DLD1 (cell line): Measurements from ENCODE around the gene OOSP4A.

Source experiments
- in situ Hi-C: cut with HindIII; loops from 2 replicates; pipeline ENCODE4 v1.10.0; 2017; ENCODE audit warnings: low sequenced_read_pairs

Gene OOSP4A

DNA sequence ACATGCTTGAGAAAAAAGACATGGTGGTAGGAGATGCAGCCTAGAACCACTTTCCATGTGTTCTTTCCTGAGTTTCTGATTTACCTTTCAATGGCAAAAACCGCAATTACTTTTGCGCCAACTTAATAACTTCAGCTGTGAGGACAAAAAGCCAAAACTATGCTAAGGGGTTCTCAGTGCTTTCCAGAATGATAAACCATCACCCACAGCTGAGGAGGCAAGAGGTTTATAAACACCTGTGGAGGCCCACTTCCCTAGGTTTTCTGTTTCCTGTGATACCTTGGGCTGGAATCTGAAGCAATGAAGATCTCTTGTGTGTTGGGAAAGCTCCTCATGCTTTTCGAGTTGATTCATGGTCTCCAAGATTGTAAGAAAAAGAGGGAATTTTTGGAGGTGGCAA is at the start of gene OOSP4A:
TSS of gene OOSP4A (plus strand) at position 301 of the 400 bp plus-strand sequence. CDS start at position 301, 0 bp downstream.
- in situ Hi-C loops = no loop called here

DNA sequence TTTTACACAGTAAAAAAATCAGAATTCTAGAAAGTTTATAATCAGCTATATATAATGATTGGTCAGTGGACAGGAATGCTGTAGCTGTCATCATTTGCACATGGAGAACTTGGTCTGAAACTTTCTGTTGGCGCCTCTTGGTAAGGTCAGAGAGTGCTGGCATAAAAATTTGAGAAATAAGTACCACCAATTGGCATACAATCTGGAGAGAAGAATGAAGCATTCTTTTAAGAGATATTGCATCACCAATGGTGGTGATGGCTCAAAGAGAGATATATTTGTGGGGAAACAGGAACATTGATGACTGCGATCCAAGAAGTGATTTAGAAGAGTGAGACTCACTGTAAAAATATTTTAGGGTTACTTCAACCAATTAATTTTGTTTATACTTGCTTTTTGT is 45.4 kb upstream of the OOSP4A start:
- in situ Hi-C loops = no loop called here

DNA sequence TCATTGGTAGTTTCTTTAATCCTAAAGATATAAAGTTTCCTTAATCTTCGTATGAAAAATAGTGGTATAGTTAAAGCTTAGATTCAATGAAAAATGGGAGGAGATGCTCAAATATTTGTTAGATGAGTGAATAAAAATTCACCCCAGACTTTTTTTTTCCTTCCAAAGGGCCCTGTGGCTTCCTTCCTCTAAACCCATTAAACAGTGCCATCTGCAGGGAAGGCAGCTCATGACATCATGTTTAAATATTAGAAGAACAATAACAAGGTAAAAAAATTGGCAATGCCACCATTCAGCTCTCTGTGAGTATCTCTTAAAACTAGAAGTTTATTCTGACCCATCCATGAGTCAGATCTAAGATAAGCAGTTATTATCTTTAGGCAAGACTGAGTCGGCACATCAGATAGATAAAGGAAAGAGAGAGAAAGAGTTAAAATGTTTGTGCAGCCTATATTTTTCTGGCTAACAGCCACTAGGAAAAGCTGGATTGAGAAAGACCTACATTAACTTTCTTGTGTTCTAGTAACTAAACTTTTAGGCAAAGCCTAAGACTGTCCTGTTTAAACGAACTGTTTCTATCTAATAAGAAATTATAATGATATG is 44.7 kb upstream of the OOSP4A start:
- in situ Hi-C loops = no loop called here

DNA sequence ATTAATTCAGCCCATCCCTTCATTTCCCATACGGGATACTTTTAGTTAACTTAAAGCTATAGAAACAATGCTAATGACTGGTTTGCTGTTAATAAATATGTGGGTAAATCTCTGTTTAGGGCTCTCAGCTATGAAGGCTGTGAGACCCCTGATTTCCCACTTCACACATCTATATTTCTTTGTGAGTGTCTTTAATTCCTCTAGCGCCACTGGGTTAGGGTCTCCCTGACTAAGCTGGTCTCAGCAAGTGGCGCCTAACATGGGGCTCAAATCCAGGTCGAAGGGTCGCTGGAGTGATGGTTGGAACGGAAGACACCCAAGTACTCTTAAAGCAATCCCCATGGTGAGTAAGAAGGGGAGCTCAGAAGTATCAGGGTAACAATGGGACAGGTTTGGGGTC is 40.0 kb upstream of the OOSP4A start:
- in situ Hi-C loops = no loop called here

DNA sequence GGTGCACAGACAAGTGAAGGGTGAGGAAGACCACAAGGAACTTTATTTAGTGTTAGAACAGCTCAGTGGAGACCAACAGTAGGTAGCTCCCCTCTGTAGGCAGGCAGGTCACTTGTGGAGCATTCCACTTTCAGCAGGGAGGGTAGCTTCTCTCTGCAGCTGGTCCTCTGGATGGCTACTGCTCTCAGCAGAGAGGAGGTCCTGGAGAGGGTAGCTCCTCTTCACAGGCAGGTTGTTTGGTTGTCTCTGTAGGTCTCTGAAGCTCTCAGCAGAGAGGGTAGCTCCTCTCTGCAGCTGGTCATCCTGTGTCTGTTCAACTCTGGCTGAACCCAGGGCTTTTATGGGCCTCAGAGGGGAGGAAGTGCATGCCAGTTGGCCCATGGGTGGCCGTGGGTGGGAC is 32.1 kb upstream of the OOSP4A start:
- in situ Hi-C loops = no loop called here

DNA sequence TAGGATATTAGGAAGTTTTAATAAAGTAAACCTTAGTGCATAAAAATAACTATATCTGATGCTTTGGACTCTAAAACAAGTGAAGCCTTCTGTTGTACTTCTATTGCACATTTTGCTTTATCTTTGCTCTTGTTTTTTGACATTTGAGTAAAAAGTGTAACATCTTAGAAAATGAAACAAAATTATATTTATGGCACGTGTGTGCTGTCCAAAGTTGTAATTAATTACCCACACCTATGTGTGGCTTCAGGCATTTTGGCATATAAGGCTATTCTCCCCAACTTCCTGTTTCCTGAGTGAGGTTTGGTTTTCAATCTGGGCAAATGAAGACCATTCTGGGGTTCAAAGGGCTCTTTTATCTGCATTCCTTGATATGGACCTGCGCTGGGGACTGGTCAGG is 25.7 kb upstream of the OOSP4A start, which contains the start of gene OOSP1:
TSS of gene OOSP1 (plus strand) at position 301 of the 400 bp plus-strand sequence. CDS start at position 324, 23 bp downstream.
- in situ Hi-C loops = no loop called here

DNA sequence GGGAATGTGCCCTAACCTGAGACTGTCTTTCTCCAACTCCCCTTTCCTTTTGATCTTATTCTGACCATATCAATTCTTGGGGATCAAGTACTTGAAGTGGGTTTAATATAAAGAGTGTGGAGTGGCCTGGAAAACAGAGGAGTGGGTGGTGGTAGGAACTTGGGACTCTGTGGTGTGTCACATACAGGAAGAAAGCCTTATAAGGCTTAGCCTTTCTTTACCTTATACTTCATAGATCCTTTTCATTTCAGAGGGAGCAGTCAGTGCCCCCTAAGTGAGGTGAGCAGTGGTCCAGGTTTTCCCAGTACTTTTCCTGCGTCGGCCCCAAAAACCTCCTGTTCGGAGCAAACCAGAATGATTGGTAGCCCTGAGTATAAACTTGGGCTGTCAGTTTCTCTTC is 25.1 kb upstream of the OOSP4A start:
- in situ Hi-C loops = no loop called here

DNA sequence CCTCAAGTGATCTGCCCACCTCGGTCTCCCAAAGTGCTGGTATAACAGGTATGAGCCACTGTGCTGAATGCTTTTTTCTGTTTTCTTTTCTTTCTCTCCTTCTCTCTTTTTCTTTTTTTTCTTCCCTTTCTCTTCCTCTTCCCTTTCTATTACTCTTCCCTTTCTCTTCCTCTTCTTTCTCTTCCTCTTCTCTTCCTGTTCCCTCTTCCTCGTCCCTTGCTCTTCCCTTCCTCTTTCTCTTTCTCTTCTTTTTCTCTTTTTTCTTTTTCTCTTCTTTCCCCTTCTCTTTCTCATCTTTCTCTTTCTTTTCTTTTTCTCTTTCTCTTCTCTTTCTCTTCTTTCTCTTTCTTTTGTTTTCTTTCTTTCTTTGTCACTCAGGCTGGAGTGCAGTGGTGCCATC is 24.4 kb upstream of the OOSP4A start:
- in situ Hi-C loops = no loop called here

DNA sequence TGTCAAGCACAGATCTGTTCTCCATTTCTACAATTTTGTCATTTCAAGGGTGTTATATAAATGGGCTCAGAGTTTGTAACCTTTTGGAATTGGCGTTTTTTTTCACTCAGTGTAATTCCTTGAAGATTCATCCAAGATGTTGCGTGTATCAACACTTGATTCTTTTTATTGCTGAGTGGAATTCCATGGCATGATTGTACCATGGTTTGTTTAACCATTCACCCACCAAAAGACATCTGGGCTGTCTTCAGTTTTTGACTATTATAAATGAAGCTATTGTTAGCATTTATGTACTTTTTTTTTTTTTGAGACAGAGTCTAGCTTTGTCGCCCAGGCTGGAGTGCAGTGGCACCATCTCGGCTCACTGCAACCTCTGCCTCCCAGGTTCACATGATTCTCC is 22.7 kb upstream of the OOSP4A start:
- in situ Hi-C loops = no loop called here

DNA sequence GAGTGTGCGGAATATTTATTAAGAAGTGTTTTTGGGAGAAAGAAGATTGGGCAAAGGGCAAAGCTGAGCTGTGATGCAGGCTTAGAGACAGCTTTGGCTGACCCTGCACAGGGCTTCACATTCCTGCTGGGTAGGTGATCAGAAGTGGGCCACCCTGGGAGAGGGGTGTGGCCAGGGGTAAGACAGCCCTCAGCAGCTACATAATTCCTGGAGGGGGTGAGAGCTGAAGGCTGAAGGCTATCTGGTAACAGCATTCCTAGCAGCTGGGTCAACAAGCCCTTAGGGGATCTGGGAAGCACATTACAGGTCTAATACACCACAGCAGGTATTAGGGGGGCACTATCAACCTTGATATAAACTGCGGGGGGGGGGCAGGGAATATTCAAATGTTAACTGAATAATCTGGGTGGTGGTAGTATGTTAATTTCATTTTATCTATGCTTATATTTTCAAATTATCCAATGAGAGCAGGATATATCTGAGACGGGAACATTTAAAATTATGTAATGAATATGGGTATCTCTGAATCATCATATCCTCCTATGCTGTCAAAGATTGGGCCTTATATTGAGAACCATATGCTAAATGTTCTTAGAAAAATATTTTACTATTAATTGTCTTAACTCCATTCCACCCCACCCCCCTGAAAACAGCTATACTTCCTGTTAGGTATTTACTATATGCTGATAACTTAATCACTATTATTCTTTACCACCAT is 19.7 kb upstream of the OOSP4A start:
- in situ Hi-C loops = no loop called here

DNA sequence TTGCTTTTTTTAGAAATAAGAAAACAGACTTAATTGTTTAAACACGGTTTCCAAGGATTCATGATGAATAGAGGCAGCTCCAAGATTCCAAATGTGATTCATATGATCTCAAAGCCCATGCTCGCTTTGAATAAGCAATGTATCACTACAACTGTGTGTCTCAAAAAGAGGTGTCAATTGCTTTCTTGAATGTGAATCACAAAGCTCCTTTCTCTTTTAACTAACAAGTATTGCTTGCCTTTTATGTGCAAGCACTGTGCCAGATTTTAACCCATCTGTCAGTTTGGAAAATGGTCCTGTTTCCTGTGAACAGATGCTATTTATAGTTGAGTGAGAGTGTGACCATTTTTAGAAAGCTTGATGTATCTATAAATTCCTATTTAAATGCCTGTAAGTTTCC is 19.1 kb upstream of the OOSP4A start:
- in situ Hi-C loops = no loop called here

DNA sequence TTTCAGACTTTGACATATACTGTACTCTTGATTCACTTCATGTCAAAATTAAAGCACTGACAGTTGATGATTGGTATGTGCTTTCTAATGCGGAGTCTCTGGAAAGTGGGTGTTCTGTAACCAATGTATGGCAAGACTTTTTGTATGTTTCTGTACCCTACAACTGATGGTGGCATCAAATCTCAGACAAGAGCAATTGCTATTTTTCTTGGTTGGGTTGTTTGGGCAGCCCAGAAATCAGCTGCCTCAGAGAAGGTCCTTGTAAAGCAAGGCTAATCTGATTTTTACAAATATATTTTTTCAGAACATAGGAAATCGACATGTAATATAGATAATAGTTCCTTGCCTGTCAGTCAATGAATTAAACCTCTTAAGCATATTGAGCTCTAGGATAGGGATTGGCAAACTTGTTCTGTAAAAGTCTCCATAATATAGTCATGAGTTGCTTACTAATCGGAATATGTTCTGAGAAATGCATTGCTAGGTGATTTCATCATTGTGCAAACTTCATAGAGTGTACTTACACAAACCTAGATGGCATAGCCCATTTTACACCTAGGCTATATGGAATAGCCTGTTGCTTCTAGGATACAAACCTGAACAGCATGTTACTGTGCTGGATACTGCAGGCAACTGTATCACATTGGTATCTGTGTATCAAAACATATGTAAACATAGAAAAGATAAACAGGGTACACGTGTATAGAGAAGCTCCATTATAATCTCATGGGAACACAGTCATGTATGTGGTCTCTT is 10.2 kb upstream of the OOSP4A start:
- in situ Hi-C loops = no loop called here

DNA sequence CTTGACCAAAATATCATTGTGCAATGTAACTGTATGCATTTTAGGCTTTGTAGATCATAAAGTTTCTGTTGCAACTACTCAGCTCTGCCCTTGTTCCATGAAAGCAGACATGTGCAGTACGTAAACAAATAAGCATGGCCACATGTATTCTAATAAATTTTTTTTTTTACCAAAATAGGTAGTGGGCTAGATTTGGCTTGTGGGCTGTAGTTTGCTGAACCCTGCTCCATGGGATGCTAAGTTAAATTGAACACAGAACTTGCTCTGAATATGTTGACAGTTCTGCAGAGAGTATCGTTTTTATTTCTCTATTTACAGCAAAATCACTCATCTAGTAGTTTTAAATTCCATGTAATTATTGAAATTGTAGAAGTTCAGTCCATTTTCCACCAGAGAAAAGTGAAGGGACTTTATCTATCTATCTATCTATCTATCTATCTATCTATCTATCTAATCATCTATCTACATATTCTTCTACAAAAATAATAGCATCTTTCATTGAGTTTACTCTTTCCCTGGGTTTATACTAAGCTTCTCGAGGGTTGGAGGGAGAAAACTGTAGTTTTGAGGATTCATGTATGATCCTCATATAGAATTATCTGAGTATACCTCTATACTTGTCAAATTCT is 9.5 kb upstream of the OOSP4A start:
- in situ Hi-C loops = no loop called here

DNA sequence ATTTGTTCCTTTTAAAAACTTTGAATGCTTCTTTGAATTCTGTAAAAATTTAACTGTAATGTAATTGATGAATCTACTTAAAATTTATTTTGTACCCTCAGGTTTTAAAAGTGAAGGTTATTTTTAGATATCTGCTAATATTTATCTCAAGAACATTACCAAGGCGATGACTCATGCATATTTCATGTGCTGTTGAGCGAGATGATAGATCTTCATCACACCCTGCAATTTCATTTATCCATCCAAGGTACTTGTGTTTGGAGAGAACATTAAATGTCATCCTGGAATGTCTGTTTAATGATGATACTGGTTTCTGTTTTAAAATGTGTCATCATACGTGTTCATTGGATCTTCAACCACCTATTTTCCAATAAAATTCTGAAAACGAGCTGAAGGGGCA is 6.7 kb upstream of the OOSP4A start:
- in situ Hi-C loops = no loop called here

DNA sequence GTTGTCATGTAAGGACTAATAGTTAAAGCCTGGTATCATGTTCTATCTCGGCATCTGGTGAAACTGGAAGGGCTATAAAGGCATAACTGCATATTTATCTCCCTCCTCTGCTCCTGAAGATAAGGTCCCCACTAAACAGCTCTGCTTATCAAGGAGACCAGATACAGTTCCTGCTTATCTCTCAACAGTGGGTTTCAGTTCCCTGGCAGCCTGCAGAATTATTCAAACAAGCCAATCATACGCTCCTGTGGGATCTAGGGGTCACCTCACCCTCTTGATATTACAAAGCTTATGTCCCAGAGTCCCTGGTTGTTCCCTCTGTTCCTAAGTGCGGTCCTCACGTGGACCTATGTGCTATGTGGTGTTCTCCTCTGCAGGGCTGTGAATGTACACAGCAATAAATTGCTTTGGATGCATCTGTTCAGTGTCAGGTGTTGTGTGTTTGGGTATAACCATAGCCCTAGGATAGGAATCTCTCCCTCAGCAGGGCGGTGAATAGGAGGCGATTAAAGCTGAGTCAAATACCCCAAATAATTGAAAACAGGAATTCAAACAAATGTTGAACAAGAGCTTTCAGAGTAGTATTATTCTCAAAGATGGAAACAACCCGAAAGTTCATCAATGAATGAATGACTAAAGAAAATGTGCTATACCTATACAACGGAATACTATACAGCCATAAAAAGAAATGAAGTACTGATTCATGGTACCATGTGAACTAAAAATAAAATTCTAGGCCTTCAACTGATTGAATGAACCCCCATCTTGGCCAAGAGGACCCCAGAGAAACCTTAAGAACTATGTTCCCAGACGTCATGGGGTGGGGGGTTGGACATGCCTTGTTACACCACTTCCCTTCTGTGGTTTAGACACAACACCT is 3.1 kb upstream of the OOSP4A start:
- in situ Hi-C loops = no loop called here

DNA sequence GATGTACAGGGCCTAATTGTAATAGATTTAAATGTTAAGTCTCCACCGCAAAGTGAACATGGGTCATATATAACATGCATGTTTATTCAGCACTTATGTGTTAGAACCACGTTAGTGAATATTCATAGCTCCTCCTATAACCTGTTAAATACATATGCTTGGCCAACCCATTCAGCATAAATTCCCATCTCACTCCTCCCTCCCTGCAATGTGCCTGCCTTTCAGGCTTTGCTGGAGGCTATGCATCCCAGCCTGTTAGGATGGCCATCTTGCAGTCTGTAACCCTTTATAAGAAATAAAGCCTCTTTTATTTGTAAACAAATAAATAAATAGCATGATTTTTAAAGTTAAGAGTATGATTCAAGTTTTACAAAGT is 1.7 kb upstream of the OOSP4A start:
- in situ Hi-C loops = no loop called here

DNA sequence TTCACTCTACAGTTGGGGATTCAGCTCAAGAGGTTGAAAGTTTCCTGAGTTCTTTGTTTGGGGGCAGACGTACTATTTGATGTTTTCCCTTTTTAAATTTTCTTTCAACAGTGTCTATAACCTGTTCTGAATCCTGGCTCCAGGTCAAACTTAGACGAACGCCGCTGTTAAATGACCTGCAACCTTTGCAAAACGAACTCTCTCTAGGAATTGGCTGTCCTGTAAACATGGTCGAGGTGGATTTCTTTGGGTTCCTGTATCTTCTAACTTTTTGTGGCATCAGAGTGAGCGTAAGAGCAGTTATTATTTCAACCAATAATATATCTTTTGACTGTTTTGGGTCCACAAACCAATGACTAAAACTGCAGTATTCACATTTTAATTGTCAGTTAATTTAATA is 1.6 kb downstream of the OOSP4A start:
- in situ Hi-C loops = no loop called here

DNA sequence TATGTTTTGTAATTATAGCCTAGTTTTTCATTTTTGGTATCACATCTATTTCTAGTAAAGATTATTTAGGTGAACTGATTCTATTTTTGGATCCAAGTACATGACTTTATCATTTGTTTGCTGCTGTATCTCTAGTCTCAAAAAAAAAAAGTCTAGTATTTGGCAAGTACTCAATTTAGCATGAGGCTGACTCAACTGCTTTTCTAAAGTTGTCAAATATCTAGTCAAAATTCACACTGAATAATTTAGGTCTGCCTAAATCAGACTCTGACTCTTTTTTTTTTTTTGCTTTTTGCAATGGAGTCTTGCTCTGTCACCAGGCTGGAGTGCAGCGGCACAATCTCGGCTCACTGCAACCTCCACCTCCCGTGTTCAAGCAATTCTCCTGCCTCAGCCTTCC is 2.4 kb downstream of the OOSP4A start:
- in situ Hi-C loops = no loop called here

DNA sequence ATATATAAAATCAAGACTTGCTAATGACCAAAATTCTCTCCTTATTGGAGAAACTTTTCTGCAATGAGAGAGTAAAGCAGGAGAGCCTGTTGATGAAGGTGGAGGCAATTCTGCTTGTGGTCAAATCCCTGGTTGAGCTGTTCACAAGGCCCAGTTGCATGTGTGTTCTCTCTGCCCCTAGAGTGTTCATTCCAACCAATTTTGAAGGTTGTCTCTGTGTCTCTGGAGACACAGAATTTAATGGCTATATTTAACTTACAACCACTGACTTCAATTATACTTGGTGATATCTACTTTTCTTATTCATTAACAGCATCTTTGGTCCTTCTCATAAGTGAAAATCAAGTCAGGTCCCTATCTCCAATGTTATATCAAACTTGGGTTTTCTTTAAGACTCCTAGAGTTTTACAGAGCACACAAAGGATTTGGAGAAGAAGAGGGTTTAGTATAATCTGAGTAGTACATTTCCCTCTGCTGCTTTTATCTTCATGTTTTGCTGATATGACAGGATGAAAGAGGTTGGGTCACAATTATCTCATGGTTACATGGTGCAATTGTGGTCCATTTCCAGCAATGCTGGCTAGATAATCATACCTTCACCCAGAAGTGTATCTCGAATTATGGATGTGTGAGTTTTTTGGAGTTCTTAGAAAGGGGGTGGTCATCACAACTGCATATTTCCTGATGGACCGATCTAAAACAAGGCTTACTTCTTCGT is 4.0 kb downstream of the OOSP4A start:
- in situ Hi-C loops = no loop called here

DNA sequence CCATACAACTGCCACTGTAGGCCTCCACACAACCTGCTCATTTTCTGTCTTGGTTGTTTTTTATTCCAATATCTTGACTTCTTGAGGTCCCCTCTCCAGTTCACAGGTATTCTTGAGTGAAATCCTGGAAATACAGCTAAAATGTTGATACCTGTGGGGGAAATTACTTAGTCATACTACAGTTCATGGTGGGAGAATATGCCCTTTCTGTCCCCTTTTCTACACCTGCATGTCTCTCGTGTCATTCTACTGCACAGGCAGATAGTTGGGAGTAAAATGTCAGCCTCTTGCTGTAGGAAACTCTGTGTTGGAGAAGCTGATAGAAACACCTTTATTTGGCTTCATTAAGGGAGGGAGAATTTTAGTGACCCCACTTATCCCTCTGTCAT is 4.6 kb downstream of the OOSP4A start:
- in situ Hi-C loops = no loop called here
